Measurements from ENCODE around the gene CCDC69.
A peak's percentile ranks its signal among the peaks of the same experiment; 100 is the strongest.
"Not testable (repeated sequence)": the region's sequence is repeated elsewhere in the genome, so short reads cannot be mapped to it uniquely, and the experiment has no call there.

The CCDC69 gene

GRCh38 chr5:151186538-151186937, 37.4 kb downstream of the CCDC69 start:
- DNase-seq, result no peak

DNA sequence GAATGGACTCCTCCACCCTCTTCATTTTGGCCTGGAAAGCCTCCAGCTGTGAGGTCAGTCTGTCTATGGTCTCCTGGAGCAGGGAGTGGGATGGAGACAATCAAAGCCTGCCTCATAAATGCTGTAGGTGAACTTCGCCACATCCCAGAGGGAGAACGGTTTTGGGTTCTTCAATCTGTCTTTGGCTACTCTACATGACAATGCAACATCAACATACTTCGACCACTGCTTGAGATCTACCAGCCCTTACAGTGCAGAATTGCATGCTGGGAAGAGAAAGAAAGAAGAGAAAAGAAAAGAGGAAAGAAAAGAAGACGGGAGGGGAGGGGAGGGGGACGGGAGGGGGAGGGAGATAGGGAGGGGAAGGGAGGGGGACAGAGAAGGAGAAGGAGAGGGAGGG, 37.8 kb downstream of the CCDC69 start:
- DNase-seq, result no peak

GRCh38 chr5:151184316-151185042, 39.4 kb downstream of the CCDC69 start:
- DNase-seq, result no peak

DNA sequence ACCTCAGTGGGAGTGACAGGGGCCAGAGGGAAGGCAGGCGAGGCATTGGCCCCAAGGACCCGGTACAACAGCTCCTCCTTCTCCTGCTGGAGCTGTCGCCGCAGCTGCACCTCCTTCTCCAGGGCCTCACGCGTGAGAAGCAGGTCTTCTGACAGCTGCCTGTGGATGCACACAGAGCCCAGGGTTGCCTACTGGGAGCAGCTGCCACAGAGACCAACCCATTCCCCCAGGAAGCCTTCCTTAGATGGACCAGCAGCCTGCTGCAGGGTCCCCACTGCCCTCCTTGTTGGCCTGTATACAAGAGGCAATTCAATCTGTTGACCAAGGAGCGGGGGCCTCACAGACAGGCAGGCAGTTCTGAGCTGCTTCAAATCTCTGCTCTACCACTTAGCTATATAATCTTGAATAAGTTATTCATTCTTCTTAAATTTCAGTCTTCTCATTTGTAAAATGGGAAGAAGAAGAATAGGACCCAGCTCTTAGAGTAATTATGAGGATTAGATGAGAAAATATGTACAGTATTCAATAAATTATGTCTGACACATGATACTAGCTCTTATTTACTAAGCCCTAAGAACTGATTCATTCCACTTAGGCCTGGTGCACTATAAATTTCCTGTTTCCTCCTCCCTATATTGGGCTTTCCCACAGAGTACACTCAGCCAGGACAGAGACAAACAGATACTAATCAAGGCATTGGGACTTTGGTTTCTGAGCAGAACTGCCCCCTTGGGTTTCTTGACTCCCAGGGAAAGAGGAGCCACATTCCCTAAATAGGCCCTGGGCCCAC, 40.2 kb downstream of the CCDC69 start:
- peak; percentile 52 for DNase-seq

DNA sequence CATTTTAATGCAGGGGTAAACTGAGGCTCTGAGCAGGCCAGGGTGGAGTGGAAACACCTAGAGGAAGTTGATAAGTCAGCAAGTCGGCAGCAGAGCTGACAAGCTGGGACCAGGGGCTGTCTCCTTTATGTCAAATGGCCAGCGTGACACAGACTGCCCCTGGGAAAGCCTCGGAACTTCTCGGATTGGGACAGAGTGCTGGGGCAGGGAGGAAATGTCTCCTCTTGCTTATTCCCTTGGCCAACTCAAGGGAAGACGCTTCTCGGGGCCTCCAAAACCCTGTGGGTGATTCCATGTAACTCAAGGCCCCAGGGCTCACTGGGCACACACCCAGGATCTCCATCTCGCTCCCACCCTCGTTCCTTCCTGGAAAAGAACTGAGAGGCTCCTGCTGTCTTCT, 40.9 kb downstream of the CCDC69 start:
- DNase-seq, result no peak

- no peak for DNase-seq
These were observed 41.4 kb downstream of the CCDC69 start for GRCh38 chr5:151182524-151182900.

DNA sequence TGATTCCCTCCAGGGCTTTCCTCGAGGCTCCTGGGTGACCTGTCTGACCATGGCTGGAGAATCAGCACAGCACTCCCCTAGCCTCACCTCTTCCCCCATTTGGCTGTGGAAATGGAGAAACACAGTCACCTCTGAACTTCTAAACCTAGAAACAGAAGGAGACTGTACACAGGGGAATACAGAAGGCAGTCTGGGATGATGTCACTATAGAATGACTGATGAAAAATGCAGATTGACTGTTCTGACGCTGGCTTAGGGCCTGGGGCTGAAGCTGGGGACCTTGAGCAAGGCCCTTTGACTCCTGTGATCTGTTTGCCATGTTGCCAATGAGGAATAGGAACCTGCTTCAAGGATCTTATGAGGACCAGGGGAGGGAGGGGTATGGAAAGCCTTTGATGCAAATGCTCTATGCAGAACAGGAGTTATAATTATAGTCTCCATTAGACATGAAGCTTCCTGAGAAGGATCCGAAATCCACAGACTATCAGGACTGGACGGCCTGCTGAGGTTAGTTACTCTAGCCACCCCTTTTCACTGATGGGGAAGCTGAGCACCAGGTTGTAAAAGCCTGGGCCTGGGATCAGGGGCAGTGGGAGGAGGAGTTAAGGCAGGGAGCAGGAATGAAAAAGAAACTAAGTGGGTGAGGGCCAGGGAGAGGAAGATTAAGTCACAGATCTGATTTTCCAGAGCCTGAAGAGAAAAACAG, 41.9 kb downstream of the CCDC69 start:
- no peak for DNase-seq

DNA sequence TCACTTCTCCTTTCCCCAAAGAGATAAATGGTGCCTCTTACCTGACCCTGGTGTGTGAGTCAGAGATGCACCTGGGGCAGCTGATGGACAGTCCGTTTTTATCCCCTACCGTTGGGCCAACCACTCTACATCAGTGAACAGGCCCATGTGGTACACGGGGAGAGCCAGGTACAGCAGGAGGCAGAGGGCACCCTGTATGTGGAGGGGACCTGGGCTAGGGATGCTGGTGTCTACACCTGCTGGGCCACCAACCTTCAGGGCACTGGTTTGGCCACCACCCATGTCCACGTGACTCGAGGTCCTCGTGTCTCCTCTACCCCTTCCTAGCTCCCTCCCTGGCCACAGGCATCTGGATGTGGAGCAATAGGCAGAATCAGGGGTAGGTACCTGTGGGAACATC, 43.6 kb downstream of the CCDC69 start:
- DNase-seq, result no peak

- DNase-seq, result no peak
These were observed 44.4 kb downstream of the CCDC69 start for GRCh38 chr5:151179489-151179840.

DNA sequence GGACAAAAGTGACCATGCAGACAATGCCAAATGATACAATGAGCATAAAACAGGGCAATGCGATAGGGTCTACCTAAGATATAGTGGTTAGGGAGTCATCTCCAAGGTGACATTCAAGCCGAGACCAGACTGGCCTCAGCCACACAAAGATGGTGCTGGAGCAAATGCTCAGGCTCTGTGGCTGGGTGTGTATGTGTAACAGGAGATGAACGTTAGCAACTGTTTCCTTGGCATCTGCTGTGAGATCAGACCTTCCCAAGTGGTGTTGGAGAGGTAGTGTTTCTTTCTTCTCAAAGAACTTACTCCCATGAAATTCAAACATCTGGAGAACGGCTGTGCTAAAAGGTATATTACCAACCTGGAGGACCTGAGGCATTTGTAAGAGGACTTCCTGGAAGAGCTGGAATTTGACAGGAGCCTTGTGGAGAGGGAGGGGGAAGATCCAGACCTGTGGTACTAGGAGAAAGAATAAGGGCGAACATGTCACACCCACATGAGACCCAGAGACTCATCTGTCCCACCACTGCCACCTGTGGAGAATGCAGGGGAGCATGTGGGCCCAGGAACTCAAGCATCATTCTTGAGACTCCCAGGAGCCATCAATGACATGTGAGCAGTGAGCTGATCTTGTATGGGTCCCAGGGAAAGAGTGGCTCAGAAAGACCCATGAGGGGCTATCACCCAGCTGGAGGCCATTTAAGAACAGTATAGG, 45.0 kb downstream of the CCDC69 start:
- DNase-seq, result no peak

DNA sequence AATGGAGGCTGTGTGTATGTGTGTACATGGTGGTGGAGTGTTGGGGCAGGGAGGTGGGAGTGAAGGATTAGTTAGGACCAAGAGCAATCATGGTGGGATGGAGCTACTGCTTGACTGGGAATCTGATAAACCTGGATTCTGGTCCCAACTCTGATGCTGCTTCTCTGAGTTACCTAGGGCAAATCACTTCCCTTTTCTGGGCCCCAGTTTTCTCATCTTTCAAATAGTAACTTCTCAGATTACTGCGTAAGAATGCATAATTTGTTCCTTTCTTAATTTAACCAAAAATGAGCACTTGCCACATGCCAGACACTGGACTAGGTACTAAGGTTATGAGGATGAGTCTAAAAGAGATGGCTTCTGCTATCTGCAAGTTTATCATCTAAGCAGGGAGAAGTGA, 45.5 kb downstream of the CCDC69 start:
- no peak for DNase-seq

- DNase-seq, result not testable (repeated sequence)
These were observed 47.6 kb downstream of the CCDC69 start for GRCh38 chr5:151176268-151176667.

DNA sequence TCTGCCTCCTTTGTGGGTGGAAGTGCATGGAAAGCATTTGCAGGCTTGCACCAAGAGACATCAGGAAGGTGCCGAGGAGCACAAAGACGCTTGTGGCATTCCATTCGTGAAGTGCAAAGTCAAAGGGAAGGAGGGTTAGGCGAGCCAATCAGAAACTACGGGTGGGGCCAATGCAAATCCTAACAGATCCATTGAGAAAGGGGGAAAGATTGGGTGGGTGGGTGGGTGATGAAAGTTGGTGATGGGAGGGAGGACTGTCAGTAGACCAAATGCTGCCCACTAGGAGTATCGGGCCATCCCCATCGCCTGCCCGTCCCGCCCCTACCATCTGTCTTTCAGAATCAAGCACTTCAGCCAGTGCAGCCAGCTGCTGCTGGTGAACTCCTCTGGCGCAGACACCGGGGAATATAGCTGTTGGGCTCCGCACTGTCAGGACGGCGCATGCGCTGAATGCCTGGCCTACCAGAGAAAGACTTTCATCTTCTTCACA, 49.2 kb downstream of the CCDC69 start:
- peak; percentile 49 for DNase-seq

DNA sequence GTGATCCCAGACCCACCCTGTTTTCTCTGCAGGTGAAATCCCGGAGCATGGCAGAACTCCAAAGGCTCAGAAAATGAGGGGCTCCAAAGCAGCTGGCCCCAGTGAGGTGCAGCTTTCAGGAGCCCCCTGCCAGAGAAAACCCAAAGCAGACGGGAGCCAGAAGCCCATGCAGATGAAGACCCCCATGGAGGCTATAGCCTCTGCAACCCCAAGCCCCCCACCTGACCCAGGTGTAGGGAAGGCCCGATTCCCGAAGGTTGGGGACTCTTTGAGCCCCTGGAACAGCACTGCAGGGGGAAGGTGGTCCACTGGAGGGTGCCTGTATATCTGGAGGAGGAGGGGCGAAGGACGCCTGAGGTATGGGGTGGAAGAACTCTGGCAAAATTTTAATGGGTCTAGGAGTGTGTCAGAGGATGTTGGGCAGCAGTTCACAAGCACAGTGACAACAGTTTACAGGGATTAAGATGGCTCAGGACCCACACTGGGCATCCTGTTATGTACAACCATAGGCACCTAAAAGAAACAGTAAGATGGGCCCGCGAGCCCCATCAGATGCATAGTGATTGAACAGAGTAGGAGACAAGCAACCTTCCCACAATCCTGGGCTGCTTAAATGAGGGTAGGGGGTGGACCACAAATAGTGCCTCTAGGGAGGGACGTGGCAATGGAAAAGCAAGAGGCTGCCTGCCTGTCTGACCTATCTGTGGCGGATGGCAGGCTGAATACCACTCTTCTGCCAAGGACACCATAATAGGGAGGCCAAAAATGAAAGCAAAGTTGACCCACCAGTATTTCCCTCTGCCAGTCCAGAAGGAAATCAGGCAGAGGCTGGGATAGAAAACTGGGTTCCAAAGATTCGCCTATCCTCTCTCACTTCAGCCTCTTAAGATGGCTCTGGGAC, 49.9 kb downstream of the CCDC69 start:
- no peak for DNase-seq

DNA sequence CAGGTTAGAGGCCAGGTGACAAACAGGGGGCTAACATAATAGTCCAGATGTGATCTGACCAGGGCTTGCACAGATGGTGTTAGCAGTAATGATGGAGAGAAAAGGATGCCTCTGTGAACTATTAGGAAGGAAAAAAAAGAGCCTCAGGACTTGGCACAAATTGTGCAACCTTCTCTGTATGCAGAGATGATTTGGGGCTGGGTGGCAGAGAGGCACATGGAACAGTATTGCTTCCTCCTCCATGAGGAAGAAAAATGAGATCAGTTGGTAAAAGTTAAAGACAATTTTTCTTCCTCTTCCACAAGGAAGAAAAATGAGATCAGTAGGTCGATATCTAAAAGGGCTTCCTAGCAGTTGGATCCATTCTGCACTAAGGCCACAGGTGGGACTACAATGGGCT, 52.4 kb downstream of the CCDC69 start:
- no peak for DNase-seq

- DNase-seq, result no peak
These were observed 55.1 kb downstream of the CCDC69 start for GRCh38 chr5:151168602-151169344.

DNA sequence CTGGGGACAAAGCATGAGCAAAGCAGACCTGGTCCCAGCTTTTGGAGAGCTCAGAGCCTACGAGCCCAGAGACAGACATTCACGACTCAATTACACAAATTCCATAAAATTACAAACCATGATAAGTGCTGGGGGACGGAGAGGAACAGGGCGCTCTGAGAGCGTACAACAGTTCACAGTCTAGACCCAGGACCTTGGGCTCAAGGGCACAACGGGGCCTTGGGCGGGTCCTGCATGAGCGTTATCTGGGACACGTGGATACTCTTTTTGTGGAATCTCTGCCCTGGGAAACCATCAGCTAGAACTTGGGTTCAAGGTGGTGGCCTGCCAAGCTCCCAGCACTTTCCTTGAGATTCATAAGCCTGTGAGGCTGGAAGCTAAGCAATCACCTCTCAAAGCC, 56.9 kb downstream of the CCDC69 start:
- DNase-seq, result no peak

- peak; percentile 89 for DNase-seq
These were observed 59.1 kb downstream of the CCDC69 start for GRCh38 chr5:151164687-151165392.

GRCh38 chr5:151162776-151163175, 61.1 kb downstream of the CCDC69 start:
- DNase-seq, result no peak

DNA sequence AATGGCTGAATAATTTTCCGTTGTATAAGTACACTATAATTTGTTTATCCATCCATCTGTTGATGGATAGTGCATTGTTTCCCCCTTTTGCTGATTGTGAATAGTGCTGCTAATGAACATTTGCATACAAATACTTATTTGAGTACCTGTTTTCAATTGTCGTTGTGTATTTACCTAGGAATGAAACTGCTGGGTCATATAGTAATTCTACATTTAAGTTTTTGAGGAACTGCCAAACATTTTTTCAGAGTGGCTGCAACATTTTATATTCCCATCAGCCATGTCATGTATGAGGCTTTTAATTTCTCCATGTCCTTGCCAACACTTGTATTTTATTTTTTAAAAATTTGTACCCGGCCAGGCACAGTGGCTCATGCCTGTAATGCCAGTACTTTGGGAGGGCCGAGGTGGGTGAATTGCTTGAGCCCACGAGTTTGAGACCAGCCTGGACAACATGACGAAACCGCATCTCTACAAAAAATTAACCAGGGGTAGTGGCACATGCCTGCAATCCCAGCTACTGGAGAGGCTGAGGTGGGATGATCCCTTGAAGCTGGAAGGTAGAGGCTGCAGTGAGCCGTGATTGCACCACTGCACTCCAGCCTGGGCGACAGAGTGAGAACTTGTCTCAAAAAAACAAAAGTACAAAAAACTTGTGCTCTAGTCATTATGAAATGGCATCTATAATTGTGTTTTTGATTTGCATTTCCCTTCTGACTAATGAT, 64.1 kb downstream of the CCDC69 start:
- DNase-seq, result no peak
